Psoas muscle (tissue), 8 donors: ENCODE measurements around the gene AGRN. TPM values are rescaled to one million over a fixed set of nuclear protein-coding genes. Genes with fewer than 3 reads are reported as not detected.

Experiments used
- ATAC-seq, 4 donors: fragments of 200-7000 bp; cut with Tn5 transposase; one replicate each; pipeline ENCODE4 v1.9.1; 2020; ENCODE audit warnings: moderate library complexity in 3 of 4, mild to moderate bottlenecking in 2 of 4
- DNase-seq, 2 donors: peaks; one replicate each; pipeline ENCODE4 v3.0.0-alpha.2; 2020
- H3K27ac ChIP-seq: fragments of 200-600 bp; one replicate; pipeline ENCODE4 v1.8.0; 2022
- H3K27me3 ChIP-seq, 3 donors: fragments of 200-600 bp in 1 of 3; one replicate each; pipeline versions ENCODE4 v1.6.1 to v1.8.0; 2013 to 2022; ENCODE audit warnings: low read length in 2 of 3, mild to moderate bottlenecking in 2 of 3, moderate library complexity in 1 of 3; ENCODE audit not compliant: insufficient read depth in 3 of 3
- H3K36me3 ChIP-seq, 2 donors: fragments of 200-600 bp in 1 of 2; one replicate each; pipeline versions ENCODE4 v1.6.1 to v1.8.0; 2013 to 2022; ENCODE audit warnings: low read depth in 1 of 2, mild to moderate bottlenecking in 1 of 2, moderate library complexity in 1 of 2; ENCODE audit not compliant: insufficient read depth in 1 of 2
- H3K4me1 ChIP-seq: fragments of 200-600 bp; one replicate; pipeline ENCODE4 v1.8.0; 2022
- H3K4me3 ChIP-seq: fragments of 200-600 bp; one replicate; pipeline ENCODE4 v1.8.0; 2022; ENCODE audit warnings: mild to moderate bottlenecking
- H3K9me3 ChIP-seq: fragments of 200-600 bp; one replicate; pipeline ENCODE4 v1.8.0; 2022
- CTCF ChIP-seq: fragments of 200-600 bp; IDR thresholded peaks from one replicate; pipeline ENCODE4 v1.8.0; 2022; ENCODE audit warnings: antibody characterized with exemption
- WGBS, 3 donors: extraction: QIAGEN DNeasy Blood & Tissue Kit; methylation state at CpG; one replicate each; pipeline versions ENCODE4 v1.1.6 to v1.1.7; 2013; 5-methylcytosine and 5-hydroxymethylcytosine counted together
- intact Hi-C, 2 donors: fragments of 100-400 bp; cut with DNase I; formaldehyde crosslinking; loops; one replicate each; pipeline versions ENCODE4 v1.11.0 to v1.14.2; 2022
- polyA plus RNA-seq, 3 donors: library from polyadenylated mRNA; stranded (reverse); fragments of 200-250 nt; gene quantifications; one replicate each; pipeline ENCODE4 v1.2.3, GENCODE V29; 2013
- total RNA-seq, 4 donors: library from RNA; stranded (reverse); fragmentation: NEBNext Ultra II Directional in 2 of 4; extraction: Animal tissue kit (Norgen Biotek cat#: 25700) in 2 of 4; gene quantifications; one replicate each; pipeline versions ENCODE4 v1.2.1 to v1.2.4, GENCODE V29; 2021 to 2023
- donor health status: healthy with polysubstance abuse.
- donor health status: DM: no; HTN: no; CAD: no; lungs with moderate emphysema.
- donor health status: Bipolar disorder and iron deficiency.
- donor health status: healthy.
- donor health status: DM: yes; HTN: yes; CAD: no.
- donor health status: DM: no; HTN: no; CAD: no.
- donor health status: DM: no; HTN: no; CAD: no.
- donor health status: DM: yes; HTN: yes; CAD: no.

Gene AGRN
- total and polyA plus RNA-seq, 7 donors: 1.3 to 5.4 (median 3.4) TPM

GRCh38 chr1:972726-973458 lies 47.0 kb upstream of the AGRN start:
- H3K27ac ChIP-seq: no peak overlapping the region
- peaks cover 0 to 23% (median 2%) of the 10 kb centered on the region in 3 donors for H3K27me3 ChIP-seq
- no peaks in the 10 kb centered on the region for H3K9me3 ChIP-seq
- no peaks in the 10 kb centered on the region for H3K4me1 ChIP-seq
- WGBS, 3 donors: 39 to 56% (median 43%) methylated on average over 28 of the region's 28 CpGs
- ATAC-seq (peak; percentile 17 to 41 (median 28)), DNase-seq (peak in 1 of 2 donors; percentile 72)
- H3K4me3 ChIP-seq: no peak overlapping the region
- H3K36me3 ChIP-seq: no peaks in the 10 kb centered on the region
- intact Hi-C loops: no loop called here
- no peak for TF ChIP-seq CTCF

GRCh38 chr1:973459-974292 lies 46.2 kb upstream of the AGRN start:
- H3K36me3 ChIP-seq: no peaks in the 10 kb centered on the region
- ATAC-seq (peak in 3 of 4 donors; percentile 17 to 29 (median 20)), DNase-seq (peak in 1 of 2 donors; percentile 64)
- peaks cover 0 to 15% (median 1%) of the 10 kb centered on the region in 3 donors for H3K27me3 ChIP-seq
- no peaks in the 10 kb centered on the region for H3K9me3 ChIP-seq
- no peak for TF ChIP-seq CTCF
- no peak overlapping the region for H3K4me3 ChIP-seq
- intact Hi-C loops: no loop called here
- no peak overlapping the region for H3K27ac ChIP-seq
- 41 to 52% (median 42%) methylated on average over 27 to 28 of the region's 28 CpGs for WGBS, 3 donors
- H3K4me1 ChIP-seq: peaks cover 5% of the 10 kb centered on the region

GRCh38 chr1:974293-974640 lies 45.7 kb upstream of the AGRN start:
- Histone ChIP-seq H3K27me3 (peaks cover 0 to 14% (median 0%) of the 10 kb centered on the region in 3 donors), H3K4me3 (no peak overlapping the region), H3K4me1 (peaks cover 11% of the 10 kb centered on the region), H3K36me3 (no peaks in the 10 kb centered on the region), H3K27ac (no peak overlapping the region), H3K9me3 (no peaks in the 10 kb centered on the region)
- no peak for TF ChIP-seq CTCF
- intact Hi-C loops: no loop called here
- no peak for DNase-seq
- 51 to 53% (median 52%) methylated on average over 10 to 11 of the region's 11 CpGs for WGBS, 3 donors
- ATAC-seq: peak in 3 of 4 donors; percentile 3 to 8 (median 6)

- no peak overlapping the region for H3K4me3 ChIP-seq
- intact Hi-C loops: loop anchor here in 1 of 2 donors (5.0 kb wide), 1 partner anchor 73 kb away; no protein-coding TSS in a partner anchor
- peak in 1 of 4 donors; percentile 1 for ATAC-seq
- H3K27ac ChIP-seq: no peak overlapping the region
- H3K9me3 ChIP-seq: no peaks in the 10 kb centered on the region
- no peak for TF ChIP-seq CTCF
- DNase-seq: peak in 1 of 2 donors; percentile 61
- peaks cover 0 to 14% (median 0%) of the 10 kb centered on the region in 3 donors for H3K27me3 ChIP-seq
- WGBS, 3 donors: 29 to 46% (median 30%) methylated on average over 16 to 17 of the region's 17 CpGs
- peaks cover 16% of the 10 kb centered on the region for H3K4me1 ChIP-seq
- H3K36me3 ChIP-seq: no peaks in the 10 kb centered on the region
Measured at GRCh38 chr1:974687-975328, 45.1 kb upstream of the AGRN start.
